HL-60 (cell line): ENCODE data around the gene GPR137B.

Source experiments
- GABPA ChIP-seq: IDR thresholded peaks from 2 replicates; pipeline ENCODE4 v1.6.1; 2012; ENCODE audit warnings: low read depth
- POLR2AphosphoS5 ChIP-seq: IDR thresholded peaks from 2 replicates; pipeline ENCODE4 v1.6.1; 2012; ENCODE audit warnings: low read depth
- SPI1 ChIP-seq: IDR thresholded peaks from 2 replicates; pipeline ENCODE4 v1.6.1; 2012; ENCODE audit warnings: low read depth, mild to moderate bottlenecking, borderline replicate concordance
- TF ChIP-seq, protein P1 (sequence below): IDR thresholded peaks from one replicate; pipeline ENCODE4 v1.5.1; 2011; ENCODE audit warnings: low read length, control low read depth, inconsistent platforms; ENCODE audit not compliant: insufficient read depth
- TF ChIP-seq, protein P2 (sequence below): IDR thresholded peaks from 2 replicates; pipeline ENCODE4 v1.6.1; 2012; ENCODE audit warnings: low read depth; ENCODE audit not compliant: insufficient replicate concordance

DNA sequence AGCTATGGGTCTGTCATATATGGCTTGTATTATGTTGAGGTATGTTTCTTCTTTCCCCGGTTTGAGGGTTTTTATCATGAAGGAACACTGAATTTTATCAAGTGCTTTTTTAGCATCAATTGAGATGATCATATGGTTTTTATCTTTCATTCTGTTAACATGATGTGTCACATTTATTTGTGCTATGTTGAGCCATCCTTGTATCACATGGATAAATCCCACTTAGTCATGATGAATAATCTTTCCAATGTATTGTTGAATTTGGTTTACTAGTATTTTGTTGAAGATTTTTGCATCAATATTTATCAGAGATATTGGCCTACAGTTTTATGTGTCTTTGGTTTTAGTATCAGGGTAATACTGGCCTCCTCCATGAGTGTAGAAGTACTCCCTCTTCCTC lies 61.7 kb downstream of the GPR137B start:
- TF ChIP-seq POLR2AphosphoS5 (no peak), GABPA (no peak), SPI1 (no peak)
- TF ChIP-seq, protein P1, sequence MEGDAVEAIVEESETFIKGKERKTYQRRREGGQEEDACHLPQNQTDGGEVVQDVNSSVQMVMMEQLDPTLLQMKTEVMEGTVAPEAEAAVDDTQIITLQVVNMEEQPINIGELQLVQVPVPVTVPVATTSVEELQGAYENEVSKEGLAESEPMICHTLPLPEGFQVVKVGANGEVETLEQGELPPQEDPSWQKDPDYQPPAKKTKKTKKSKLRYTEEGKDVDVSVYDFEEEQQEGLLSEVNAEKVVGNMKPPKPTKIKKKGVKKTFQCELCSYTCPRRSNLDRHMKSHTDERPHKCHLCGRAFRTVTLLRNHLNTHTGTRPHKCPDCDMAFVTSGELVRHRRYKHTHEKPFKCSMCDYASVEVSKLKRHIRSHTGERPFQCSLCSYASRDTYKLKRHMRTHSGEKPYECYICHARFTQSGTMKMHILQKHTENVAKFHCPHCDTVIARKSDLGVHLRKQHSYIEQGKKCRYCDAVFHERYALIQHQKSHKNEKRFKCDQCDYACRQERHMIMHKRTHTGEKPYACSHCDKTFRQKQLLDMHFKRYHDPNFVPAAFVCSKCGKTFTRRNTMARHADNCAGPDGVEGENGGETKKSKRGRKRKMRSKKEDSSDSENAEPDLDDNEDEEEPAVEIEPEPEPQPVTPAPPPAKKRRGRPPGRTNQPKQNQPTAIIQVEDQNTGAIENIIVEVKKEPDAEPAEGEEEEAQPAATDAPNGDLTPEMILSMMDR = no peak
- TF ChIP-seq, protein P2, sequence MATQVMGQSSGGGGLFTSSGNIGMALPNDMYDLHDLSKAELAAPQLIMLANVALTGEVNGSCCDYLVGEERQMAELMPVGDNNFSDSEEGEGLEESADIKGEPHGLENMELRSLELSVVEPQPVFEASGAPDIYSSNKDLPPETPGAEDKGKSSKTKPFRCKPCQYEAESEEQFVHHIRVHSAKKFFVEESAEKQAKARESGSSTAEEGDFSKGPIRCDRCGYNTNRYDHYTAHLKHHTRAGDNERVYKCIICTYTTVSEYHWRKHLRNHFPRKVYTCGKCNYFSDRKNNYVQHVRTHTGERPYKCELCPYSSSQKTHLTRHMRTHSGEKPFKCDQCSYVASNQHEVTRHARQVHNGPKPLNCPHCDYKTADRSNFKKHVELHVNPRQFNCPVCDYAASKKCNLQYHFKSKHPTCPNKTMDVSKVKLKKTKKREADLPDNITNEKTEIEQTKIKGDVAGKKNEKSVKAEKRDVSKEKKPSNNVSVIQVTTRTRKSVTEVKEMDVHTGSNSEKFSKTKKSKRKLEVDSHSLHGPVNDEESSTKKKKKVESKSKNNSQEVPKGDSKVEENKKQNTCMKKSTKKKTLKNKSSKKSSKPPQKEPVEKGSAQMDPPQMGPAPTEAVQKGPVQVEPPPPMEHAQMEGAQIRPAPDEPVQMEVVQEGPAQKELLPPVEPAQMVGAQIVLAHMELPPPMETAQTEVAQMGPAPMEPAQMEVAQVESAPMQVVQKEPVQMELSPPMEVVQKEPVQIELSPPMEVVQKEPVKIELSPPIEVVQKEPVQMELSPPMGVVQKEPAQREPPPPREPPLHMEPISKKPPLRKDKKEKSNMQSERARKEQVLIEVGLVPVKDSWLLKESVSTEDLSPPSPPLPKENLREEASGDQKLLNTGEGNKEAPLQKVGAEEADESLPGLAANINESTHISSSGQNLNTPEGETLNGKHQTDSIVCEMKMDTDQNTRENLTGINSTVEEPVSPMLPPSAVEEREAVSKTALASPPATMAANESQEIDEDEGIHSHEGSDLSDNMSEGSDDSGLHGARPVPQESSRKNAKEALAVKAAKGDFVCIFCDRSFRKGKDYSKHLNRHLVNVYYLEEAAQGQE = no peak
